Cerebellar nuclear complex (tissue), 1 donor: ENCODE data around the gene MID2.
"Not testable (repeated sequence)": the region's sequence is repeated elsewhere in the genome, so short reads cannot be mapped to it uniquely, and the experiment has no call there.

Experiments used
- DNase-seq, 2 experiments: peaks; one replicate each; lab custom pipeline; 2025; lab: John Stamatoyannopoulos, UW

MID2 gene

GRCh38 chrX:107840971-107841370 lies 15.3 kb downstream of the MID2 start:
- DNase-seq = no peak

GRCh38 chrX:107842715-107843400 lies 17.2 kb downstream of the MID2 start:
- no peak for DNase-seq

- DNase-seq = no peak
These were observed 20.0 kb downstream of the MID2 start for GRCh38 chrX:107845625-107846024.

- DNase-seq = no peak
These were observed 22.9 kb downstream of the MID2 start for GRCh38 chrX:107848591-107848990.

- DNase-seq = no peak
These were observed 24.2 kb downstream of the MID2 start for GRCh38 chrX:107849747-107850421.

GRCh38 chrX:107850422-107850765 lies 24.7 kb downstream of the MID2 start:
- no peak for DNase-seq

GRCh38 chrX:107851215-107851614 lies 25.5 kb downstream of the MID2 start:
- no peak for DNase-seq

- DNase-seq = not testable (repeated sequence)
These were observed 26.0 kb downstream of the MID2 start for GRCh38 chrX:107851665-107852064.

- no peak for DNase-seq
These were observed 30.6 kb downstream of the MID2 start for GRCh38 chrX:107856289-107856688.

- not testable (repeated sequence) for DNase-seq
These were observed 31.4 kb downstream of the MID2 start for GRCh38 chrX:107857041-107857440.

- no peak for DNase-seq
These were observed 32.2 kb downstream of the MID2 start for GRCh38 chrX:107857837-107858236.

- DNase-seq = no peak
These were observed 35.4 kb downstream of the MID2 start for GRCh38 chrX:107861056-107861455.

- DNase-seq = no peak
These were observed 45.5 kb downstream of the MID2 start for GRCh38 chrX:107871136-107871535.

- DNase-seq = no peak
These were observed 52.4 kb downstream of the MID2 start for GRCh38 chrX:107878106-107878505.

- no peak for DNase-seq
These were observed 54.5 kb downstream of the MID2 start for GRCh38 chrX:107880054-107880610.

- no peak for DNase-seq
These were observed 68.4 kb downstream of the MID2 start for GRCh38 chrX:107894038-107894437.

GRCh38 chrX:107902721-107903120 lies 77.1 kb downstream of the MID2 start:
- DNase-seq = no peak

GRCh38 chrX:107905366-107905765 lies 79.7 kb downstream of the MID2 start:
- DNase-seq = no peak

GRCh38 chrX:107924136-107924746 lies 98.6 kb downstream of the MID2 start:
- DNase-seq = no peak

- no peak for DNase-seq
These were observed 108.6 kb downstream of the MID2 start for GRCh38 chrX:107934262-107934661.

GRCh38 chrX:107935200-107935599 lies 109.5 kb downstream of the MID2 start:
- no peak for DNase-seq

GRCh38 chrX:107935664-107936433 lies 110.2 kb downstream of the MID2 start:
- no peak for DNase-seq

GRCh38 chrX:107936434-107936730 lies 110.7 kb downstream of the MID2 start:
- DNase-seq = no peak
